ENCODE results near the gene SRC.

SRC gene

GRCh38 chr20:37350649-37351574 lies 5.0 kb downstream of the SRC start:
- DNase-seq (ENCODE audit: low read depth), result no peak

- no peak for DNase-seq (ENCODE audit: low read depth)
These were observed 6.0 kb downstream of the SRC start for GRCh38 chr20:37351689-37352607.

GRCh38 chr20:37352608-37352980 lies 6.7 kb downstream of the SRC start:
- no peak for DNase-seq (ENCODE audit: low read depth)

GRCh38 chr20:37353285-37353849 lies 7.4 kb downstream of the SRC start:
- no peak for DNase-seq (ENCODE audit: low read depth)

- DNase-seq (ENCODE audit: low read depth), result no peak
These were observed 8.6 kb downstream of the SRC start for GRCh38 chr20:37354210-37355195.

- DNase-seq (ENCODE audit: low read depth), result no peak
These were observed 9.6 kb downstream of the SRC start for GRCh38 chr20:37355252-37356180.

- peak; percentile 51 for DNase-seq (ENCODE audit: low read depth)
These were observed 10.4 kb downstream of the SRC start for GRCh38 chr20:37356387-37356786.

GRCh38 chr20:37356961-37357371 lies 11.0 kb downstream of the SRC start:
- DNase-seq (ENCODE audit: low read depth), result no peak

GRCh38 chr20:37357481-37358365 lies 11.8 kb downstream of the SRC start:
- DNase-seq (ENCODE audit: low read depth), result no peak

- DNase-seq (ENCODE audit: low read depth), result no peak
These were observed 12.6 kb downstream of the SRC start for GRCh38 chr20:37358366-37359150.

- no peak for DNase-seq (ENCODE audit: low read depth)
These were observed 13.4 kb downstream of the SRC start for GRCh38 chr20:37359331-37359730.

- DNase-seq (ENCODE audit: low read depth), result no peak
These were observed 13.9 kb downstream of the SRC start for GRCh38 chr20:37359836-37360235.

- no peak for DNase-seq (ENCODE audit: low read depth)
These were observed 14.6 kb downstream of the SRC start for GRCh38 chr20:37360391-37361115.

- no peak for DNase-seq (ENCODE audit: low read depth)
These were observed 15.4 kb downstream of the SRC start for GRCh38 chr20:37361336-37361735.

GRCh38 chr20:37362231-37362792 lies 16.4 kb downstream of the SRC start:
- no peak for DNase-seq (ENCODE audit: low read depth)

GRCh38 chr20:37362821-37363220 lies 16.9 kb downstream of the SRC start:
- DNase-seq (ENCODE audit: low read depth), result no peak

Measured in iris pigment epithelial cell (primary cell).